Effector CD4-positive, alpha-beta T cell (primary cell): Measurements from ENCODE around the gene CCNH.

Experiments
- DNase-seq: peaks from one replicate; pipeline ENCODE4 v3.0.0-alpha.2; 2020

Gene CCNH

DNA sequence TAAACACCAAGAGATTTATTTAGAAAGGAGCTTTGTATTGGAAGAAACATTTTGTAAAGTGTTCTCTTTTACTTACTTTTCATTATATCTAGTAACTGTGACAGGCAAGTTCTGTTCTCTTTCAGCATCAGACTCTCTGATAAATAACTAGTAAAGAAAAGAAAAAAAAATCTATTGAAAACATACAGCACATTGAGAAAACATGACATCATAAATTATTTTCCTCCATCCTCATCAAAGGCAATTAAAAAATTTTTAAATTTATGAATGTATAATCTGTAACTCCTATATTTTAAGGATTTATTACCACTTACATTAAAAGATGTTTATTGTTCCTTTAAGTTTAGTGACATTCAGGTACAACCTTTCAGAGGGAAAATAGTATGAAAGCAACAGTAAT lies 11.1 kb downstream of the CCNH start:
- DNase-seq, result no peak

DNA sequence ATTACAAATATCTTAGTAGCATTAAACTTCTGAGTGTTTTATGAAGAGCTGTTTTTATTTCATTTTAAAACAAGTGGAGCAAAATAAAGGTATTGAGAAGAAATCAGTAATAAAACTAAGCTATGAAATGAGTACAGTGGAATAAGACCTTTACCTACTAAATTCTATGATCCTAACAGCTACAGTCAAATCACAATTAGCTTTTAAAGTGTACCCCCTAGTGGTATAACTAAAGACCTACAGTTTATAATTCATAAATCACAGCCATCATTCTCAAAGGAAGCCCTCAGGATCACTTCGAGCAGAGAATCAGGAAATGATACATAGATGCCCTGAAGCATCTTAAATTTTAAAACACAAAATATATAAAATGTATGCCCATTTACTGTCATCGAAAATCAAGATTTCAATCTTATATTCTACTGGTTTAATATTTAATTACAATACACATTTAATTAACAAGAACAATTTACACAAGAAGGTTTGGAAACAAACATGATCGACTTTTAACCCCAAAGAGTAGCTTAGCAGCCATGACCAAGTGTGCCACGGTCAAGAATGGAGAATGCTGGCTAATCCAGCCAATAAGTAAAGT lies 12.3 kb downstream of the CCNH start:
- no peak for DNase-seq

DNA sequence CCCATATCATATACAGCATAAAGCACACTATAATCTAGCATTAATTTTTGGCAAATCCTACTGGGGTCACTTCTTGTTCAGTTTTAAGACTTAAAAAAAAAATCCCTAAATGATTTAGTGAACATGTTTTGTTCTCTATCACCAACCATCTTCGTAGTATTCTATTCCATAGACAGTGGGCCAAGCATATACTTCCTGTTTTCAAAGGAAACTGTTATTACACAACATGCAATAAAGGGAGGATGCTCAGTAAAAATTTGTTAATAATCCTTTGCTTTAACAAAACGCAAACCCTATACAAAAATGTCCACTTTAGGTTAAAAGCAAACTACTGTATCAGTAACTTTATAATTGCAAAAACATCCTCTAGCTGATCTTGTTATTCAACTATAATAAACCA lies 13.0 kb downstream of the CCNH start:
- DNase-seq, result no peak

GRCh38 chr5:87398981-87399614 lies 13.6 kb downstream of the CCNH start:
- DNase-seq, result no peak

GRCh38 chr5:87394411-87395165 lies 18.1 kb downstream of the CCNH start:
- no peak for DNase-seq

DNA sequence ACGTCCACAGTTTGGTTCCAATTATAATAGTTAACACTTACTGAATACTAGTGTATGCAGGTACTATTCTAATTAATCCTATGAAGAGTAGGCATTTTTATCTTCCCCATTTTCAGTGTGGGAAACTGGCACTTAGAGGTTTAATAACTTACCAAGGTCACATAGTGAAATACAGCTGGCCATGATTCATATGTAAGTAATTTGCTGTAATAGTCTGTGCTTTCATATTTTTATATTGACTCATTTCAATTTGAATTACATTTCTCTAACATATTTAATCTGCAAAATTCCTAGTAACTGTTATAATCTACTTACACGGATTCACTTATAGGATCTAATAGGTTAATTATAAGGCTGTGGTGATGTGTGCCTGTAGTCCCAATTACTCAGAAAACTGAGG lies 19.4 kb downstream of the CCNH start:
- no peak for DNase-seq

- no peak for DNase-seq
Observed at GRCh38 chr5:87392801-87393200, 19.9 kb downstream of the CCNH start.

DNA sequence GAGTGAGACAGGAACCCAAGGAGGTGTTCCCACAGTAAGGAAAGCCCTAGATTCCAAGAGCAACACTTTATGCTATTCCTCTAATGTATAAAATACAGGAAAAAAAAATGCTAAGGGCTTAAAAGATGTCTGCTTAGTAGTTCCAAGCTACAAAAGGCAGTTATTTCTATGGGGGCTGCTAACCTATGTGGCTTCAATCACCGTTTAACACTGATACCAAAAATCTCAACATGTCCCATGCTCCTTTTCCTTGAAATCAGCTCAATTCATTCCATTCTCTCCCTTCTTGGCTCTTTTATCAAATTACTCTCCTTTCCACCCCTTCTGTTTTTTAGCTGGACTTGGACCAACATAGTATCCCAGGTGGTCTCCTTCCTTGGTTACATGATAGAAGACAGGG lies 20.6 kb downstream of the CCNH start:
- no peak for DNase-seq

- no peak for DNase-seq
Observed at GRCh38 chr5:87390576-87391199, 22.0 kb downstream of the CCNH start.

GRCh38 chr5:87390075-87390474 lies 22.7 kb downstream of the CCNH start:
- DNase-seq, result no peak

GRCh38 chr5:87389296-87390034 lies 23.3 kb downstream of the CCNH start:
- no peak for DNase-seq

DNA sequence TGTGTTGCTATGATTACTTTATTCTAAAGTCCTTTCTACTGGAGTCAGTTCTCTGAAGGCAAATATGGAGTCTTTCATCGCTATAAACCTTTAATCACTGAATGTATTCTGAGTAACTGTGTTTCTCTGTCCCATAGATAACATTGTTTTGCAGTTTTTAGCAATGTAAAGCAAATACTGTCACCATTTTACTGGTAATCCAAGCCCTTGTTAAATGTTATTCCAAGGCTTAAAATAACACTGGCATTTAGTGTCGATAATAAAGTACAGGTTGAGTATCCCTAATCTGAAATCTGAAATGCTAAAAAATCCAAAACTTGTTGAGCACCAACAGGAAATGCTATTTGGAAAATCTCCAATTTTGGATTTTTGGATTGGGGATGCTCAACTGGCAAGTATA lies 24.6 kb downstream of the CCNH start:
- no peak for DNase-seq

- DNase-seq, result no peak
Observed at GRCh38 chr5:87385802-87386201, 26.9 kb downstream of the CCNH start.

DNA sequence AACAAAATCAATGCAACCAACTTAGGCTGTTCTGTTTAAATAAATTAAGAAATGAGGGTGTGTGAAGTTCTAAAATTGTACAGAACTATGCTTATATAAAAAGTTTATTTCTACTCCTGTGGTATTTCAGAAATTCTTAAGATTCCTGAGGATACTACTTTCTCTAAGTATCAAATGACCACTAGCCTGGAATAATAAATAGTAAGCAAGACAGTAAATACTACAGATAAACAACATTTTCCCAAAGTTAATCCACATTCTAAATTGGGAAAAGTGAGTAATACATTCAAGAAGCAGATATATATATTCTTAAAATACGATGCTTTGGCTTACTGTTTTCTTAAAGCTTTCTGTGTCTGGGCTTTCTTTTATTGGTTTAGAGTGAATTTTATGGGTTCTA lies 29.5 kb downstream of the CCNH start:
- DNase-seq, result no peak

DNA sequence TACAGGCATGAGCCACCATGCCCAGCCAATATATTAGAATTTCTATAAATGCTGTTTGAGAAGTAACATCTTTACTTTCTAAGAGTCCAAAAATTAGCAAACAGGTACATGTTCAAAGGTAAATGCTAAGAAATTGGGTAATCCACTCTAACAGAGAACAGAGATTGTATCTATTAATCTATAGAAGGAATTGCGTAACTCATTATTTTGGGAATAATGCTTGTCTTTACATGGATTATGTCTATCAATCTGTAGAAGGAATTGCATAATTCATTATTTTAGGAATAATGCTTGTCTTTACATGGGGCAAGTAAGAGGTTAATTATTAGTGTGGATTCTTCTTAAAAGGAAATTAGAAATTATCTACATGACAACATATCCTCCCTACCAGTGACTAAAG lies 30.5 kb downstream of the CCNH start:
- DNase-seq, result no peak

GRCh38 chr5:87372705-87373104 lies 40.0 kb downstream of the CCNH start:
- no peak for DNase-seq

GRCh38 chr5:87369431-87369830 lies 43.3 kb downstream of the CCNH start:
- DNase-seq, result no peak

GRCh38 chr5:87368601-87369000 lies 44.1 kb downstream of the CCNH start:
- DNase-seq, result no peak

- DNase-seq, result no peak
Observed at GRCh38 chr5:87367243-87367642, 45.5 kb downstream of the CCNH start.

DNA sequence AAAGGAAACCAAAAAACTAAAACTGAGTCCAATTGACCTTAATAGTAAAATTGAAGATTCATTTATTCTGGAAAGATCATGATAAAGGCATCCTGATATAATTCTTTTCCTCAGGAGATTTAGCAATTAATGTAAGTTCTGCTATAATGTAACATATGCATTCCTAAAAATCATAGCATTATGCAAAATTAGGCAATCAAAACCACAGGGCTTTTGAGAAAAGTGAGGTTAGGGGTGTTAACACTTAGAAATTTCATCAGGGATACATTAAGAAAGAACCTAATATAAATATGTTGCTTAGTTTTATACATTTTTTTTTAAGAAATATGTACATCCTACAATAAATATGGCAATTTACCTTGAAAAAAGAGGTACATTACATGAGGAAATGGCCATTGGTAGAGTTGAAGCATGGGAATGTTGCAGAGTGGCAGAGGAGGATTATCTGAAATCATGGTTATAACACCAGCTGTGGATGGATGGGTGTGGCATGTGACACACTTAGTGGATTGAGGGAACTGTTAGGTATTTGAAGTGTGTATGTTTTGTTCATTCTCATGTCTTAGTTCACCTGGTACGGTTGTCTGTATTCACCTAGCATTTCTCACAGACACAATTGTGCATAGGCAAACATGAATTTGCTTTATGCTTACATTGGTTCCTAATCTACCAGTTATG lies 51.1 kb downstream of the CCNH start:
- DNase-seq, result no peak

GRCh38 chr5:87361031-87361445 lies 51.7 kb downstream of the CCNH start:
- DNase-seq, result no peak

GRCh38 chr5:87360132-87360531 lies 52.6 kb downstream of the CCNH start:
- DNase-seq, result no peak

DNA sequence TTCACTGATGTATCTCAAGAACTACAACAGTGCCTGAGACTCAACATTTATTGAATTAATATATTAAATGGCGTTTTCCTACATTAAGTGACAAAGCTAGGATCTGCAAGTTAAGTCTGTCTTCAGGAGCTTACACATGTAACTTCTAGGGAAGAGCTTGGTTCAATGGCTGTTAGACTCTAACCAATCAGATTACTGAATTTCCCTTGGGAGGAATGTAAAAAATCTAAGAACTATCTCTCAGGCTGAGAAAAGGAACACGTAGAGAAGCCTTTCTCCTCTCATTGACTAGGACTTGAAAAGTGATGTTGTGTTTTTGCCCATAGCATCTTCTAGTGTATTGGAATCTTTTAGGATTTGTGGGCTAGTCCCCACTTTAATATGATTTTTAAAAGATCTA lies 53.6 kb downstream of the CCNH start:
- no peak for DNase-seq
